LoVo (cell line): ENCODE data around the gene FEN1.

ENCODE experiments used
- DNase-seq: peaks from one replicate; pipeline ENCODE4 v3.0.0-alpha.2; 2016; ENCODE audit warnings: low spot score

Gene FEN1

DNA sequence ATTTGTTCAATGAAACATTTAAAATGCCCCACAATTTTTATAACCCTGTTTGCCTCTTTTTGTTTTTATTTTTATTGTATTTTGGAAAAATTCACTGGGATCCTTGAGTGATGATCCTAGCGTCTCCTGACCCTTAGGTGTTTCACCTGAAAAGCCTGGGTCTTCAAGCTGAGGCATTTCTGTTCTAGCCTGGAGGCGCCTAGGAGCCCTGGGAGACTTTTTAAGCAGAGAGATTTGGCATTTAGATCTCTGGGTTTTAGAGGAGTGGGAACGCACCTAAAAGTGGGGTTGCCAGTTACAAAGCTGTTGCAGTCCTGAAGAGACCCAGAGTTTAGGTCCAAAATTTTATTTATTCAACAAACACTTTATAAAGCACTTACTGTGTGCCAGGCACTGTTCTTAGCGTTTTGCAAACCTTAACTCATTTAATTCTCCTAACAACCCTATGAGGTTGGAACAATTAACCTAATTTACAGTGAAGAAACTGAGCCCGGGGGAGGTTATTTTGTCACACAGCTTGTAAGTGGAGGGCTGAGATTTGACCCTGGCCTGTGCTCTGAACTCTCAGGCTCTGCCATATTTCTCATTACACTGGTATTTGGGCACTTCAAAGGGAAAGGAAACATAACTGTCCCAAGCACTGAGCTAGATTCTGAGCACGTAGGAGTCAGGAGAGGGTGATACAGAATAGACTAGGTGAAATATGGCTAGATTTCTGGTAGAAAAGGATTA, 24.9 kb downstream of the FEN1 start:
- no peak for DNase-seq

DNA sequence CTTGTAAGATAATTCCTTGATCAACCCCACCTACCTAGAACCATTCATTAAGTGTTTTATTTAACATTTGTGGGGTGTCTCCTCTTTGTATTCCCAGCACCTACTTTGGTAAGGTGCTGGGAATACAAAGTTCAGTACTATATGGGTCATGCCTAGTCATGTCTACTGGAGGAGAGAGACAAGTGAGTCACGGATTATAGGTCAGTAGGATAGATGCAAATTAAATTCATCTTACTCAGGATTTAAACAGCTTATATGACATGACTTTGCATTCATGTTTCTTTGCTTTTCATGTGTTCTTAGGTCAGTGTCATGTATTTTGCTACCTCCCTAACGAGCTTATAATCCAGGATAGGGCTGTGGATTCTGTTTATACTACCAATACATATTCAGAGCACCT, 27.5 kb downstream of the FEN1 start:
- peak; percentile 67 for DNase-seq

DNA sequence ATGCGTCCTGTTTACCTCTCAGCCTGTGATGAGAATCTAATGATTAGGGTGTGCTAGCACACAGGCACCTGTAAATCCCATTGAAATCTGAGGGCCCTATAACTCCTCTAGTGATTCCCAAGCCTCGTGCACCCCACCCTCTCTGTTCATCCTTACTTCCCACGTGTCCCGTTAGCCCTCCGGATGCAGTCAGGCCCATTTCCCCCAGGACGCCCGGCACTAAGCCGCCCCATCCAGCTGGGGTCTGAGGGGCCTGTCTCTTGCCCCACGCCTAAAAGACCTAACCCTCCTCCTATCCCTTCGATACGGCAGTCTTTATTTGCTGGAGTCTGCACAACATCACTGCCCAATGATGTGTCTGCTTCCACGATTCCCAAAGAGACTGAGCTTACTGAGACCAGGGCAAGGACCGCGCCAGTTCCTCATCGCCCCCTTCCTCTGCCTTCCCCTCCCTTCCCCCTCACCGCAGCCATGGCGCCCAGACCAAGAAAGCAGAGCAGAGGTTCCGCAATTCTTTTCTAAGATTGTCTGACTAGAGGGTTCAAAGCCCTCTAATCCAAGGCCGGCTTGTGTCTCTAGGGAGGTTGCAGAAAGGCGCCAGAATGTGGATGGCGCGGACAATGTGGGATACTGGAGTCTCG, 34.3 kb downstream of the FEN1 start:
- no peak for DNase-seq

DNA sequence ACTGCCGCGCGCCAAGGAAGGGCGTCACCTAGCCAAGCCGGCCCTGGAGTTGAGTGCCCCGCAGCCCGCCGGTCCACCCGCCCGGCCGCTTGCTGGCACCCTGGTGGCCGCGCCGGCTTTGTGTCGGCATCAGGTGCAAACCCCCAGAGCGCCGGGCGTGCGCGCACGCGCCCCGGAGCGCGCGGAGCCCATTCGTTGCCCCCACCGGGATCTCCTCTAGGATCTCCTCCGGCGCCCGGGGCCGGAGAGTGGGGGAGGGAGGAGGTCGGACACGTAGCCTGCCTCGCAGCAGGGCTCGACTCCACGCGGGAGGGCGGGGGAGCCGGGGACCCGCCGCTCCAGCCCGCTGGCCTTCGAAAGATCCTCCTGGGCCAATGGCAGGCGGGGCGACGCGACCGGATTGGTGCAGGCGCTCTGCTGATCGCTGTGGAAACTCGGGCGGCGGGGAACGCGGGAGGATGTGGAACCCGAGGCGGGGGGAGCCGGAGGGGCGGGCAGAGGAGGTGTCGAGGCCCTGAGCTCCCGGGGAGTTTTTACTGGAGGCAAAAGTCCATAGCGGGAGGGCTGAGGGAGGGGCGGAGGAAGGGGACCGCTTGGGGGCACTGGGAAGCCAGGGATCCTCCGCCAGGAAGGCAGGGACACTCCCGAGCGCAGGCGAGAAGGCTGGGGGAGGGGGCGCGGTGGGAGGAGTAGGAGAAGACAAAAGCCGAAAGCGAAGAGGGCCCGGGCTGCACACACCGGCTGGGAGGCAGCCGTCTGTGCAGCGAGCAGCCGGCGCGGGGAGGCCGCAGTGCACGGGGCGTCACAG, 35.1 kb downstream of the FEN1 start, which contains the start of gene FADS2:
Gene FADS2 (plus strand): TSS at position 730 of the 808 bp plus-strand sequence. CDS start 91 bp downstream, outside the sequence.
- no peak for DNase-seq

DNA sequence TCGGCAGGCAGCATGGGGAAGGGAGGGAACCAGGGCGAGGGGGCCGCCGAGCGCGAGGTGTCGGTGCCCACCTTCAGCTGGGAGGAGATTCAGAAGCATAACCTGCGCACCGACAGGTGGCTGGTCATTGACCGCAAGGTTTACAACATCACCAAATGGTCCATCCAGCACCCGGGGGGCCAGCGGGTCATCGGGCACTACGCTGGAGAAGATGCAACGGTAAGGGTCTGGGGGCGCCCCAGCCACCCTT, 35.6 kb downstream of the FEN1 start:
- DNase-seq: no peak

DNA sequence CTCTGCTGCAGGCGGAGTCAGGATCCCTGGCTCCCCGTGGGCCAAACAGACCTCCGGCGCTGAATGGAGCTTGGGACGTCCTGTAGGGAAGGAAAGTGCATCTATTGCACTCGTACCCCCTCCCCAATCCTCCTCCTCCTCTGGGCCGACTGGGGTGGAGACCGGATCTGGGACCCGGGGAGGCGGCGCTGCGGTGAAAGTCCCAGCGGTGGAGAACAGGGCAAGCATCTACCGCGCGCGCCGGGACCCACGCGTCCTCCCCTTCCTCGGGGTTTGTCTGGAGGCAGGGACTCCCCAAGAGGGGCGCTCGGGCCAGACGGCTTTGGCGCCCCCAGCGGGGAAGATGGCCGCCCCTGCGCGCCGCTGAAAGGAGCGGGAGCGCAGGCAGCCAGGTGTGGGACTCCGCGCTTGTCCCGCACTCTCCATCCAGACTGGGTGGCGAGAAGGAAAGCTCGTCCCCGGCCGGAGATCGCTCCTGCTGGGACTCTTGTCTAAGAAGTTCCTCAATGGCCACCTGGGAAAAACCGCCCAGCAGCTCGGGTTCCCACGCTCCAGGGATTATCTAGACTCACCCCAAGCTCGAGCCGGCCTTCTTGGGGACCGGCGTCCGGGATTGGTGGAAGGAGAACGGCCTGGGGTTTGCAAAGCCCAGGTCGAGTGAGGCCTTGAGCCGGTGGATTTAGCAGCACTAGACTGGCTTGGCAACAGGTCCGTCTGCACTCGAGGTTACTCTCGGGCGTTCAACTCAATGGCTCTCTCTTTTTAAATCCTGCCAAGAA, 36.1 kb downstream of the FEN1 start:
- DNase-seq: no peak

DNA sequence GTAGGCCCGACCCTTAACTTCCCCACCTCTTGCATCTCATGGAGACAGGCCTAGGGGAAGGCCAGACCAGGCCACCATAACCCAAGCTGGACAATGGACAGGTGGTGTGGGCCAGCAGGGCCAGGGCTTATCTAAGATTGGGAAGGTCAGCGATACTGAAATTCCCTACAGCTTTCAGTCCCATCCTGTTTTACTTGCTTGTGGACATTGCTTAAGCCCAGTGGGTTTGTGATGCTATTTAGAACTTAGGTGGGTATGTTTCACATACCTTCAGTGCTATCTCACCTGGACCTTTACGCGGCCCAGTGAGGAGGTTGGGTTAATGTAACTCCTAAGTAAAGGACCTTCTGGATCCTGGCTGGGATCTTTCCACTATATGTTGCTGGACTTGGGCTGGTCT, 37.1 kb downstream of the FEN1 start:
- no peak for DNase-seq

DNA sequence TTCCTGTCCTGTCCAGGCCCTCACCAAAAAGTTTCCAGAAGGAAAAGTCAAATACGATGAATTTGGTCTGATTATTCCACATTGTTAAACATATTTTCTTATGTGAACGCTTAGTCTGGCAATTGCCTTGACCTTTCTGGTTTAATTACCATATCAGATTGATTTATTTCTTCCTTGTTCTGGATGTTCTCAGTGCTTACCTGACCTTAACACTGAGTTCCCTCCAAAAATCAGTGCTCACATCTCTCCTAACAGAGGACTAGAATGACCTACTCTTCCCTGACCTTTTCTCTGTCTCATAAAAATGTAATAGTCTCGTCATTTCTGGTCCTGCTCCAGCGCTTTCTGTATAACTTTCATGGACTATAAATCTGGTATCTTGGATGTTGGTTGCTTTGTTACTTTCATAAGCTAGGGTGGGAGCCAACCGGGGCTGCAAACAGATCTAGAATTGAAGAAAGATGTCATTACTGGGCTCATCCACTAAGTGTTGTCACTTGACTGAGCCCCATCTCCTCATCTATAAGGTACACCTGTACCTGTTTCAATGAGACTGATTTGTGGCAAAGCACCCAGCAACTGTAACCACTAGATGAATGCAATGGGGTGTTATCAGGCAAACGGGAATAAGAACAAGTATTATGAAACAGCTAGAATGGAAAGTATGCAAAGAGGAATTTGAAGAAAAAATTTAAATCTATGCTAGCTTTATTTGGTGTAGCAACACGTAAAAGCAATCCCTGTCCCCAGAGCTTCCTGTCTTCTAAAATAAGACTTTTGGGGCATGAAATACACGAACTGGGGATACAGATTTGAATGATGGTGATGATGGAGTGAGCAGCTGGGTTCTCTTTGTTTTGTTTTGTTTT, 37.8 kb downstream of the FEN1 start:
- no peak for DNase-seq

DNA sequence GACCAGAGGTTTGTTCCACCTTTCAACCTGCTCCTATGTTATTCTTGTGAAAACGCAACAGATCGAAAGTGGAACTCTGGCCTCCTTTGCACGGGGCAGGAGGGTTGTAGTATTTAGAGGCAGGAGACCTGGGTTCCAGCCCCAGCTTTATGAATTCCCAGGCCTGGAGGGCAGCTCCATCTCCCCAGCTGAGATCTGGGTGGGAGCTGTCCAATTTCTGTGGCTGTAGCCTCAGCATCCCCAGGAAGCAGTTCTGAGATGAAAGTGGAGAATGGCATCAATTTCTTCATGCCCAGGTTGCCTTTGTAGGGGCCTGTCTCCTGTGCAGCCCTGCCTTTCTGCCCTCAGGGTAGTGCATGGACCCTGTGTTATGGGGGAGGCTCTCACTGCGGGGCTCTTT, 39.5 kb downstream of the FEN1 start:
- no peak for DNase-seq

DNA sequence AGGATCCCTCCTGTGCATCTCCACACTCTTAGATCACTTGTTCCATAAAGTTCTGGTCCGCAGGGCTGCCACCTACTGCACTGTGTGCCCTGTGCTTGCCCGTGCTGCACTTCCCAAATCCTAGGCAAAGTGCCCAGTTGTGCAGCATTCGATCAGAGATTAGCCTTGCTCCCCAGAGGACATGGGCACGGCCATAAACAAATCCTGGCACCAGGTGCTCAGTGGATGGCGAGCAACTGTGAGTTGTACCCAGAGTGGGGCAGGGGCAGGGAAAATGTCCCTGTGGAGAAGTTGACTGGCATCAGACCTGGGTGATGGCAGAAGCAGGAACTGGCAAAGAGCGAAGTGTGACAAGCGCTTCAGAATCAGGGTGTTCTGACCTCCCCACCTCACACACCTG, 40.0 kb downstream of the FEN1 start:
- no peak for DNase-seq

DNA sequence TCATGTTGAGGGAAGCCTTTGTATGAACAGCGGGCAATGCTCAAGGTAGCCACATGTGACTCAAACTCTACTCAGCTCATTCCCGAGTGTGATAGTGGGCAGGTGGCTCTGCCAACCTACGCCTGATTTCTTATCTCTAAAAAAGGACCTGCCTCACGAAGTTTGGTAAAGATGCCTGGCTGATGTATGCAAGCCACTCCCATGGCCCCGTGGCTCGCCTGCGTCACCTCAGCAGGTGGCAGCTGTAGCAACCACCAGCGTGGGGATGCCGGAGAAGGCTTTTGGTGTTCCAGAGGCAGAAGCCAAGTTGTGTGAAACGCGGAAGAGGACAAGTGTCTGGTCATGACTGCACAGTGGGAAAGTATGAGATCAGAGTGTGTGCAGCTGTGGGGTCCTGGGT, 40.8 kb downstream of the FEN1 start:
- DNase-seq: no peak

DNA sequence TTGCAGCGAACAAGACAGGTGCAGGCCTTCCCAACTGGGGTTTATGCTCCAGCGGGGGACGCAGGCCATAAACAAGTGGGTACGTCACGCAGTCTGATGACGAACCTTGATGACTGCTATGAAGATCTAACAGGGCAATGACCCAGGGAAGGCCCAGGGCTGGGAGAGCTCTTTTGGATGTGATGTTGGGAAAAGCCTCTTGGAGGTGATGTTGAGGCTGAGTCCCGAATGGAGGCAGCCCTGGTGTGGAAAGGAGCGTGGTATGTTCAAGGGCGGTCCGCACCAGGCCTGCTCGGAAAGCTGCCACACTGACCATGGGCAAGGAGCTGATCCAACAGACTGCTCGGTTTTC, 41.2 kb downstream of the FEN1 start:
- DNase-seq: no peak

DNA sequence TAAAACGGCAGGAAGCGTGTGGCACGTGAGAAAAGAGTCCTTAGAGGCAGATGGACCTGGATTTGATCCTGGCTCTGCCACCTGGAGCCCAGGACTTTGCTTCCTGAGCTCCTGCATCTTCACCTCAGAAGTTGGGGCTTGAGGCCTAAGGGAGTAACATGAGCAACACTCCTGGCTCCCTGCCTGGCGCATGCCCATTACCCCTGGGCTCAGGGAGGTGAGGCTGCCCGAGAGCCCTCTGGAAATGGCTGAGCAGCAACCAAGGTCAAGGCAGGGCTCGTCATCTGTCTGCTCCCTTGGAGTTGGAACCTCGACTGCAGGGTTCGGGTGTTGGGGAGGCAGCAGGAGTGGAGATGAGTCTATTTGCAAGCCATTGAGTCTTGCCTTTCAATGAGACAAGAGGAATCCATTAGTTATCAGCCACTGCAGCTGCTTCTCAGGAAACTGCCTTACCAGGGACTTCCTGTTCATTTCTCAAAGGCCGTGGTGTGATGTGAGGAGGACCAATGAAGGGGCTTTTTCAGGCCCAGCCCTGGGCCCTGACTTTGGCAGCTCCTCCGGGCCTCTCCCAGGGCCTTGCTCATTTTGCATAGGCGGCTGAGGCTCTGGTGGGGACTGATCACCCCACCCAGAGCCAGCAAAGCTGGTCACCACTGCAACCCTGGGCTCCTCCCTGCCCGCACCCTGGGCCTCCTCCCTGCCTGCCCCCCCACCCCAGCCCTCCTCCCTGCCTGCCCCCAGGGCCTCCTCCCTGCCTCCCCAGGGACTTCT, 41.8 kb downstream of the FEN1 start:
- DNase-seq: no peak

DNA sequence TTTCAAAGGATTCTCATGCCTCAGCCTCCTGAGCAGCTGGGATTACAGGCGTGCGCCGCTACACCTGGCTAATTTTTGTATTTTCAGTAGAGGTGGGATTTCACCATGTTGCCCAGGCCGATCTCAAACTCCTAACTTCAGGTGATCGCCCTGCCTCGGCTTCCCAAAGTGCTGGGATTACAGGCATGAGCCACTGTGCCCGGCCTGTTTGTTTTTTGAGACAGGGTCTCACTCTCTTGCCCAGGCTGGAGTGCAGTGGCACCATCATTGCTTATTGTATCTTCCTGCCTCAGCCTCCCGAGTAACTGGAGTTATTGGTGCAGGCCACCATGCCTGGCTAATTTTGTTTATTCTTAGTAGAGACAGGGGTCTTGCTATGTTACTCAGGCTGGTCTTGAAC, 43.5 kb downstream of the FEN1 start:
- DNase-seq: no peak

DNA sequence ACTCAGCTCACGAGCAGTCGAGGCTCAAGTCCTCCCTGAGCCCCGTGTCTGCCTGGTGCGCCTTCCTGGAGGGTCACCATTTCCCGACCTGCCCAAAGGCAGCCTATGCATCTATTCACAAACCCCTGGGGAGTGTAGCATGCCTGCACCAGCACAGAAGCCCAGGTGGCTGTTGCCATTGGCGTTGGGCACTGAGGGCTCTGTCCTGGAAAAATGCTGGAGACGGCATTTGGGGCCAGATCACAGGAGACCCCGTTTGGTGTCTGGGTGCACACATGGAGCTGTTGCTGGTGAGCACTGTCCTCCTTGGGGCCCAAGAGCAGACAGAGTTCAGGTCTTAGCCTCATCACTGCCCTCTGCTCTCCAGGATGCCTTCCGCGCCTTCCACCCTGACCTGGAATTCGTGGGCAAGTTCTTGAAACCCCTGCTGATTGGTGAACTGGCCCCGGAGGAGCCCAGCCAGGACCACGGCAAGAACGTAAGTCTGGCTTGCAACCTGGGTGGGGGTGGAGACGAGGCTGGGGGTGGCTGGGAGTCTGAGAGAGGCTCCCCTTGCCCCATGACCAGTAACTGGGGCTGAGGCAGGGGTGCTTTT, 44.8 kb downstream of the FEN1 start:
- no peak for DNase-seq

DNA sequence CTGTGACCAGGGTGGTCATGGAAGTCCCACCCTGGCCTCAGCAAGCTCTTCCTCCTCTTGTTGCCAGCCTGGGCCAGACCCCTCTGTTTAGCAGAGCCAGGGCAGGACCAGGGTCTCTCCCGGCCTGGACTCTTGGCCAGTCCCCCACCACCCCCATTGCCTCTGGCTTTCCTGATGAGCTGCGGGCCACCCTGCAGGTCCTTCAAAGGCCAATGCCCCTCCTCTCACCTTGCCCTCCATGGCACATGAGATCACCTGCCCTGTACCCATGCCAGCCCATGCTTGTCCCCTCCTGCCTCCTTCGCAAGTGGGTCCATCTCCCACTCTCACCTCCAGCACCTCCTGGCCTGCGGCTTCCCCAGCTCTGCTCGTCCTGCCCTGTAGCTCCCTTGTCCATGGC, 45.8 kb downstream of the FEN1 start:
- no peak for DNase-seq

DNA sequence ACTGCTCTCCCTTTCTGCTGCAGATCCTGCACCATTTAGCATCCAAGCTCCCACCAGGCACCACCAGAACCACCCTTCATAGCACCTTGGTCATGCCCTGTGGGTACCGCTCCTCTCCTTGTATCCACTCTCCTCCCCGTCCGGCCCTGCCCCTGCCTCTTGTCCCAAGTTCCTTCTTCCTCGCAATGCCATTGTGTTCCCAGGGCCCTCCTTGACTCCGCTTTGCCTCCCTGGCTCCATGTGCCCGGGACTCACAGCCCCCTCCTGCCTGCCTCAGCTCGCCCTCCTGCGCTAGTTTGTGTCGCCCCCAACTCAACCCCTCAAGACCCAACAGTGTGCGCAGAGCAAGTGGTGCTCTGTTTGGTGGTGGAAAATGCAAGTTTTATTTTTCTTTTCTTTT, 46.2 kb downstream of the FEN1 start:
- DNase-seq: no peak

DNA sequence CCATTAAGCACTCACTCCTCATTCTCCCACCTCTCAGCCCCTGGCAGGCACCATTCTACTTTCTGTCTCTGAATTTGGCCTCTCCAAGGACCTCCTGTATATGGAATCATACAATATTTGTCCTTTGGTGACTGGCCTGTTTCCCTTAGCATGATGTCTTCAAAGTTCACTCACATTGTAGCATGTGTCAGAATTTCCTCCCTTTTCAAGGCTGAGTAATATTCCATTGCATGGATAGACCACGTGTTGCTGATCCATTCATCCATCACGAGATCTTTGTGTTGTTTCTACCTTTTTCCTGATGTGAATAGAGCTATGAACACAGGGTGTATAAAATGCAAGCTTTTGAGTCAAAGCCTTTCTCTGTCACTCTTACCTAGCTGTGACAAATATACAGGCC, 47.0 kb downstream of the FEN1 start:
- no peak for DNase-seq

DNA sequence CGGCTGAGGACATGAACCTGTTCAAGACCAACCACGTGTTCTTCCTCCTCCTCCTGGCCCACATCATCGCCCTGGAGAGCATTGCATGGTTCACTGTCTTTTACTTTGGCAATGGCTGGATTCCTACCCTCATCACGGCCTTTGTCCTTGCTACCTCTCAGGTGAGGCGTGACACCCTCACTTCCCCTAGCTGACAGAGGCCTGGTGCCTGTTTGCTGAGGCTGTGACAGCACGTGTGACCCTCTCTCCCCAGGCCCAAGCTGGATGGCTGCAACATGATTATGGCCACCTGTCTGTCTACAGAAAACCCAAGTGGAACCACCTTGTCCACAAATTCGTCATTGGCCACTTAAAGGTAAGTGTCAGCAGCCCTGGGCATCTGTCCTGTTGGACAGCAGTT, 47.7 kb downstream of the FEN1 start:
- no peak for DNase-seq
